CD4-positive, alpha-beta T cell (primary cell): ENCODE data around the gene GJD2. TPM values are rescaled to one million over a fixed set of nuclear protein-coding genes. Genes with fewer than 3 reads are reported as not detected.

Source experiments
- ATAC-seq: fragments of 200-7000 bp; cut with Tn5 transposase; one replicate; pipeline ENCODE4 v1.10.0; 2022; ENCODE audit warnings: mild to moderate bottlenecking; ENCODE audit not compliant: poor library complexity
- CTCF ChIA-PET: fragments of 350-600 bp; sonication (Branson Sonifier 250); formaldehyde crosslinking; loops from one replicate; lab custom pipeline; 2021; ENCODE audit warnings: antibody characterized with exemption, inconsistent platforms; lab: Charles Lee
- POLR2A ChIA-PET: fragments of 350-600 bp; sonication (Branson Sonifier 250); formaldehyde crosslinking; loops from one replicate; lab custom pipeline; 2021; ENCODE audit warnings: antibody characterized with exemption, inconsistent platforms; lab: Charles Lee
- DNase-seq, 14 experiments: peaks; one replicate each; pipeline ENCODE4 v3.0.0-alpha.2; 2013 to 2020; ENCODE audit warnings: mixed read lengths in 2 of 14
- H3K27ac ChIP-seq, 2 donors: one replicate each; pipeline versions ENCODE4 v1.5.1 to v1.7.0; 2013; ENCODE audit warnings: low read length in 2 of 2, low read depth in 1 of 2, mild to moderate bottlenecking in 1 of 2
- H3K27me3 ChIP-seq, 2 experiments: 1 replicate in 1 of 2; 2 replicates in 1 of 2; pipeline versions ENCODE4 v1.6.1 to v1.7.0; 2013; ENCODE audit warnings: low read length in 2 of 2, control low read depth in 1 of 2, mild to moderate bottlenecking in 1 of 2, moderate library complexity in 1 of 2; ENCODE audit not compliant: insufficient read depth in 2 of 2, control insufficient read depth in 1 of 2
- H3K36me3 ChIP-seq: one replicate; pipeline ENCODE4 v1.6.1; 2013; ENCODE audit warnings: low read length, control low read depth; ENCODE audit not compliant: insufficient read depth
- H3K4me1 ChIP-seq: one replicate; pipeline ENCODE4 v1.6.1; 2013; ENCODE audit warnings: low read length, control low read depth; ENCODE audit not compliant: insufficient read depth
- H3K4me3 ChIP-seq: one replicate; pipeline ENCODE4 v1.5.1; 2013; ENCODE audit warnings: mild to moderate bottlenecking, low read length, moderate library complexity
- H3K9me3 ChIP-seq, 2 experiments: 1 replicate in 1 of 2; 2 replicates in 1 of 2; pipeline versions ENCODE4 v1.6.1 to v1.7.0; 2013; ENCODE audit warnings: low read length in 2 of 2, mild to moderate bottlenecking in 2 of 2, control low read depth in 1 of 2, moderate library complexity in 1 of 2; ENCODE audit not compliant: control insufficient read depth in 1 of 2, insufficient read depth in 1 of 2
- H3K27ac Mint-ChIP-seq: one replicate; pipeline ENCODE4 v1.8.0; 2020; ENCODE audit warnings: mixed read lengths
- H3K27me3 Mint-ChIP-seq: one replicate; pipeline ENCODE4 v1.8.0; 2021; ENCODE audit warnings: mixed read lengths
- H3K36me3 Mint-ChIP-seq: one replicate; pipeline ENCODE4 v1.8.0; 2021; ENCODE audit warnings: low read depth, mixed read lengths
- H3K4me1 Mint-ChIP-seq: one replicate; pipeline ENCODE4 v1.8.0; 2021; ENCODE audit warnings: low read depth, mixed read lengths
- H3K4me3 Mint-ChIP-seq: one replicate; pipeline ENCODE4 v1.8.0; 2020; ENCODE audit warnings: mild to moderate bottlenecking, mixed read lengths
- H3K9me3 Mint-ChIP-seq: one replicate; pipeline ENCODE4 v1.8.0; 2020; ENCODE audit warnings: mixed read lengths
- CTCF ChIP-seq: fragments of 200-600 bp; IDR thresholded peaks from one replicate; pipeline ENCODE4 v1.8.0; 2022; ENCODE audit warnings: antibody characterized with exemption, mild to moderate bottlenecking
- intact Hi-C, 2 experiments: fragments of 100-400 bp; cut with DNase I in 1 of 2; cut with micrococcal nuclease in 1 of 2; formaldehyde crosslinking; loops; one replicate each; pipeline versions ENCODE4 v1.15.1 to v1.9.0; 2023 to 2025; cut with DNase I, micrococcal nuclease
- total RNA-seq, 174 experiments: library from RNA in 2 of 174; stranded (reverse) in 2 of 174; gene quantifications; one replicate each; pipeline ENCODE4 v1.2.3 and lab custom pipeline; 2021 to 2026

GJD2 gene
- total RNA-seq, 2 experiments from 2014 or later = not detected

GRCh38 chr15:34793071-34793470 is 38.3 kb upstream of the GJD2 start:
- ChIA-PET CTCF (no interaction called here), POLR2A (no interaction called here)
- Histone ChIP-seq H3K27ac (no peak overlapping the region), H3K27me3 (peaks cover 28 to 34% of the 10 kb centered on the region in 2 experiments), H3K9me3 (no peaks in the 10 kb centered on the region), H3K36me3 (no peaks in the 10 kb centered on the region), H3K4me1 (no peaks in the 10 kb centered on the region), H3K4me3 (no peak overlapping the region)
- intact Hi-C loops = no loop called here
- TF ChIP-seq CTCF = no peak
- peaks cover 77% of the 10 kb centered on the region for H3K27me3 Mint-ChIP-seq
- no peaks in the 10 kb centered on the region for H3K36me3 Mint-ChIP-seq
- no peak for DNase-seq
- no peaks in the 10 kb centered on the region for H3K9me3 Mint-ChIP-seq
- no peak for ATAC-seq
- no peak overlapping the region for H3K4me3 Mint-ChIP-seq
- no peak overlapping the region for H3K27ac Mint-ChIP-seq
- no peaks in the 10 kb centered on the region for H3K4me1 Mint-ChIP-seq

DNA sequence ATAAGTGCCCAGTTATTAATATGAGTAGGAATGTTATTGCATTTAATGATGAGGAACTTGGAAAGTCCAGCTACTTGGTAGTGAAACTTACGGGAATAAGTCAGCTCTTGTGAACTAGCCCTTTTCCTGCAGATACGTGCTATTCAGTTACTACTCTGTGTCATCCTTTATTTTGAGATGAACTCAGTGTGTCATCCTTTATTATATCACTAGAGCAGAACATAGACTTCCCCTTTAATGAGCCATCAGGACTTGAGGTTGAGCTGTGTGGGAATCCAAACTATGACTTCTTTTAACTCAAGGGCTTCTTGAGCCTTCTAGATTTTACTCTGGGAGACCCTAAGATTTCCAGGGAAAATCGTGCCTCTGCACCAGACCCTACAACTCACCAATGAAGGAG is 36.9 kb upstream of the GJD2 start:
- TF ChIP-seq CTCF = no peak
- Histone ChIP-seq H3K4me1 (no peaks in the 10 kb centered on the region), H3K36me3 (no peaks in the 10 kb centered on the region), H3K27ac (no peak overlapping the region), H3K4me3 (no peak overlapping the region), H3K27me3 (peaks cover 28 to 37% of the 10 kb centered on the region in 2 experiments), H3K9me3 (no peaks in the 10 kb centered on the region)
- H3K27ac Mint-ChIP-seq = no peak overlapping the region
- ChIA-PET POLR2A (no interaction called here), CTCF (interaction anchor here (1.1 kb wide), 1 partner anchor 34 kb away, joined by 3 read pairs; no protein-coding TSS in a partner anchor)
- intact Hi-C loops = no loop called here
- DNase-seq (no peak), ATAC-seq (no peak)
- H3K4me3 Mint-ChIP-seq = no peak overlapping the region
- H3K4me1 Mint-ChIP-seq = no peaks in the 10 kb centered on the region
- no peaks in the 10 kb centered on the region for H3K9me3 Mint-ChIP-seq
- no peaks in the 10 kb centered on the region for H3K36me3 Mint-ChIP-seq
- peaks cover 76% of the 10 kb centered on the region for H3K27me3 Mint-ChIP-seq

DNA sequence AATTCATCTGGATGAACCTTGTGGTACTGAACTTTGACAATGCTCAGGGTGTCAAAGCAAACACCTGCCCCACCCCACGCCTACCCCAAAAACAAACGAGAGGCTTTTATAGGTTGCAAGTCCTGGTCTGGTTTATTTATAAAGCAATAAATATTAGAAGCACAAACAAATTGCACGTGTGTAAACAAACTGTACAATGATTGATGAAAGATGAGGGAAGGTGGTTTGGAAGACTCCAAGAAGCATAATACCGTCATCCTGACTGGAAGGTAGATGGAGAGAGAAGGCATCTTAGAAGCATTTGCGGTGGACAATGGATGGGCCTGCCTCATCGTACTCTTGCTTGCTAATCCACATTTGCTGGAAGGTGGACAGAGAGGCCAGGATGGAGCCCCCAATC is 35.3 kb upstream of the GJD2 start:
- ATAC-seq = no peak
- CTCF ChIA-PET = no interaction called here
- no peaks in the 10 kb centered on the region for H3K36me3 Mint-ChIP-seq
- Histone ChIP-seq H3K27me3 (peaks cover 18 to 33% of the 10 kb centered on the region in 2 experiments), H3K4me3 (no peak overlapping the region), H3K4me1 (no peaks in the 10 kb centered on the region), H3K9me3 (no peaks in the 10 kb centered on the region), H3K36me3 (no peaks in the 10 kb centered on the region), H3K27ac (no peak overlapping the region)
- TF ChIP-seq CTCF = no peak
- POLR2A ChIA-PET = no interaction called here
- intact Hi-C loops = no loop called here
- no peak overlapping the region for H3K4me3 Mint-ChIP-seq
- peaks cover 81% of the 10 kb centered on the region for H3K27me3 Mint-ChIP-seq
- H3K9me3 Mint-ChIP-seq = no peaks in the 10 kb centered on the region
- no peaks in the 10 kb centered on the region for H3K4me1 Mint-ChIP-seq
- no peak overlapping the region for H3K27ac Mint-ChIP-seq
- no peak for DNase-seq
